GM23338 (cell line): Measurements from ENCODE around the gene CD34. TPM values are rescaled to one million over a fixed set of nuclear protein-coding genes. Genes with fewer than 3 reads are reported as not detected.

Experiments used
- ATAC-seq: fragments of 200-7000 bp; cut with Tn5 transposase; 3 replicates; pipeline ENCODE4 v1.9.1; 2020
- DNase-seq: peaks from one replicate; pipeline ENCODE4 v3.0.0-alpha.2; 2015; ENCODE audit warnings: low spot score
- H2AFZ ChIP-seq: fragments of 200-600 bp; sonication (generic); 2 replicates; pipeline ENCODE4 v1.8.0; 2016; ENCODE audit warnings: antibody characterized with exemption, mild to moderate bottlenecking, moderate library complexity
- H3F3A ChIP-seq: fragments of 200-600 bp; sonication (generic); replicated peaks from 2 replicates; pipeline ENCODE4 v1.8.0; 2017; ENCODE audit warnings: antibody characterized with exemption, mixed run types, low read depth
- H3K27ac ChIP-seq: fragments of 200-600 bp; sonication (generic); 2 replicates; pipeline ENCODE4 v1.6.1; 2016; ENCODE audit warnings: low read depth
- H3K27me3 ChIP-seq: fragments of 200-600 bp; sonication (generic); 2 replicates; pipeline ENCODE4 v1.8.0; 2016; ENCODE audit warnings: mild to moderate bottlenecking, mixed run types, moderate library complexity; ENCODE audit not compliant: insufficient read depth
- H3K36me3 ChIP-seq: fragments of 200-600 bp; sonication (generic); 2 replicates; pipeline ENCODE4 v1.8.0; 2016; ENCODE audit warnings: mild to moderate bottlenecking; ENCODE audit not compliant: insufficient read depth
- H3K4me1 ChIP-seq: fragments of 200-600 bp; sonication (generic); 2 replicates; pipeline ENCODE4 v1.8.0; 2016; ENCODE audit warnings: mild to moderate bottlenecking, moderate library complexity; ENCODE audit not compliant: insufficient read depth
- H3K4me2 ChIP-seq: fragments of 200-600 bp; sonication (generic); 2 replicates; pipeline ENCODE4 v1.7.1; 2017; ENCODE audit warnings: mixed run types
- H3K4me3 ChIP-seq: fragments of 200-600 bp; sonication (generic); 2 replicates; pipeline ENCODE4 v1.6.1; 2016; ENCODE audit warnings: mixed run types
- H3K79me2 ChIP-seq: fragments of 200-600 bp; sonication (generic); replicated peaks from 2 replicates; pipeline ENCODE4 v1.8.0; 2017; ENCODE audit warnings: mild to moderate bottlenecking; ENCODE audit not compliant: insufficient read depth
- H3K9me2 ChIP-seq: fragments of 200-600 bp; sonication (generic); 2 replicates; pipeline ENCODE4 v1.8.0; 2017; ENCODE audit not compliant: insufficient read depth
- H4K20me1 ChIP-seq: fragments of 200-600 bp; sonication (generic); replicated peaks from 2 replicates; pipeline ENCODE4 v1.8.0; 2017; ENCODE audit warnings: mild to moderate bottlenecking; ENCODE audit not compliant: insufficient read depth
- H3K27ac Mint-ChIP-seq: 2 replicates; pipeline ENCODE4 v1.8.0; 2020; ENCODE audit warnings: inconsistent platforms, mild to moderate bottlenecking, moderate library complexity, mixed read lengths
- H3K27me3 Mint-ChIP-seq: 3 replicates; pipeline ENCODE4 v1.8.0; 2022; ENCODE audit warnings: low read depth, mild to moderate bottlenecking, moderate library complexity, mixed read lengths, inconsistent platforms; ENCODE audit not compliant: insufficient read depth, poor library complexity
- H3K36me3 Mint-ChIP-seq: 3 replicates; pipeline ENCODE4 v1.8.0; 2021; ENCODE audit warnings: low read depth, mild to moderate bottlenecking, inconsistent platforms, moderate library complexity, mixed read lengths
- H3K4me1 Mint-ChIP-seq: 3 replicates; pipeline ENCODE4 v1.8.0; 2020; ENCODE audit warnings: mild to moderate bottlenecking, inconsistent platforms, mixed read lengths
- H3K4me3 Mint-ChIP-seq: 3 replicates; pipeline ENCODE4 v1.8.0; 2021; ENCODE audit warnings: moderate library complexity, mild to moderate bottlenecking, inconsistent platforms, mixed read lengths
- H3K9me3 Mint-ChIP-seq: 3 replicates; pipeline ENCODE4 v1.8.0; 2020; ENCODE audit warnings: moderate library complexity, mild to moderate bottlenecking, inconsistent platforms, mixed read lengths
- CREB1 ChIP-seq: fragments of 250-450 bp; sonication (Bioruptor Pico); IDR thresholded peaks from 2 replicates; pipeline ENCODE4 v1.5.0; 2020; ENCODE audit warnings: low read depth, mild to moderate bottlenecking, moderate library complexity
- CTCF ChIP-seq, 2 experiments: fragments of 200-600 bp in 1 of 2; sonication (generic) in 1 of 2; conservative IDR thresholded peaks; 2 replicates each; pipeline versions ENCODE4 v1.5.1 to v1.6.1; 2016 to 2017; ENCODE audit warnings: antibody characterized with exemption in 2 of 2, low read depth in 2 of 2, mild to moderate bottlenecking in 2 of 2, moderate library complexity in 1 of 2
- EZH2 ChIP-seq: fragments of 200-600 bp; sonication (generic); IDR thresholded peaks from one replicate; pipeline ENCODE4 v1.8.0; 2017; ENCODE audit warnings: antibody characterized with exemption, mild to moderate bottlenecking, low read depth; ENCODE audit not compliant: unreplicated experiment
- EZH2phosphoT487 ChIP-seq: fragments of 200-600 bp; sonication (generic); IDR thresholded peaks from one replicate; pipeline ENCODE4 v1.8.1; 2018; ENCODE audit warnings: antibody characterized with exemption; ENCODE audit not compliant: unreplicated experiment
- JUNB ChIP-seq: IDR thresholded peaks from one replicate; pipeline ENCODE4 v1.6.1; 2016; ENCODE audit warnings: antibody characterized with exemption; ENCODE audit not compliant: unreplicated experiment
- NANOG ChIP-seq: IDR thresholded peaks from 2 replicates; pipeline ENCODE4 v1.6.1; 2016; ENCODE audit warnings: antibody characterized with exemption, borderline replicate concordance
- POLR2AphosphoS5 ChIP-seq: IDR thresholded peaks from 2 replicates; pipeline ENCODE4 v1.6.1; 2016; ENCODE audit warnings: antibody characterized with exemption, low read depth
- REST ChIP-seq: IDR thresholded peaks from one replicate; pipeline ENCODE4 v1.6.1; 2018; ENCODE audit warnings: antibody characterized with exemption; ENCODE audit not compliant: unreplicated experiment
- STAT1 ChIP-seq: IDR thresholded peaks from one replicate; pipeline ENCODE4 v1.6.1; 2016; ENCODE audit warnings: antibody characterized with exemption; ENCODE audit not compliant: unreplicated experiment
- ZNF114 ChIP-seq: fragments of 250-450 bp; sonication (Bioruptor Pico); IDR thresholded peaks from 2 replicates; pipeline ENCODE4 v1.5.0; 2020; ENCODE audit warnings: mild to moderate bottlenecking, moderate library complexity
- ZNF331 ChIP-seq: fragments of 250-450 bp; sonication (Bioruptor Pico); IDR thresholded peaks from 2 replicates; pipeline ENCODE4 v1.5.0; 2020; ENCODE audit warnings: low read depth, mild to moderate bottlenecking, moderate library complexity
- polyA plus RNA-seq: library from polyadenylated mRNA; unstranded; fragments of >200 nt; fragmentation: Nextera tagmentation; extraction: Ambion mirVana; gene quantifications from 2 replicates; pipeline ENCODE4 v1.2.1, GENCODE V29; 2016
- total RNA-seq: library from RNA; depleted of rRNA; stranded (reverse); fragments of >200 nt; shearing (Covaris generic); gene quantifications from 2 replicates; pipeline ENCODE4 v1.2.3, GENCODE V29; 2014

CD34 gene
- total and polyA plus RNA-seq, 2 experiments from 2014 or later = 0.07 to 0.18 TPM

GRCh38 chr1:207902566-207902965, 8.4 kb downstream of the CD34 start:
- Mint-ChIP-seq H3K4me1 (peaks cover 8% of the 10 kb centered on the region; the same call in 2 of the 3 replicates), H3K36me3 (no peaks in the 10 kb centered on the region), H3K27me3 (no peaks in the 10 kb centered on the region), H3K4me3 (no peak overlapping the region), H3K27ac (no peak overlapping the region), H3K9me3 (no peaks in the 10 kb centered on the region; the same call in 2 of the 3 replicates)
- H3K36me3 ChIP-seq = no peaks in the 10 kb centered on the region
- no peaks in the 10 kb centered on the region for H3K27me3 ChIP-seq
- no peak overlapping the region for H3K4me2 ChIP-seq
- ATAC-seq (peak; percentile 42; the same call in 1 of the 3 replicates), DNase-seq (no peak)
- no peak for TF ChIP-seq REST
- TF ChIP-seq CTCF (conservative IDR thresholded peaks at IDR 0.05; ENCODE audit: low read depth in 2 of 2) = no peak
- H3K4me1 ChIP-seq = no peaks in the 10 kb centered on the region; the same call in 1 of the 2 replicates
- no peak overlapping the region for H3K27ac ChIP-seq
- no peaks in the 10 kb centered on the region for H4K20me1 ChIP-seq
- no peaks in the 10 kb centered on the region for H3K79me2 ChIP-seq
- no peak overlapping the region for H3K4me3 ChIP-seq
- no peaks in the 10 kb centered on the region for H3F3A ChIP-seq
- H2AFZ ChIP-seq = peak overlapping the region; percentile 32; the same call in 1 of the 2 replicates
- H3K9me2 ChIP-seq = no peaks in the 10 kb centered on the region

- H4K20me1 ChIP-seq = no peaks in the 10 kb centered on the region
- H3K4me3 ChIP-seq = no peak overlapping the region
- no peaks in the 10 kb centered on the region for H3K27me3 ChIP-seq
- Mint-ChIP-seq H3K9me3 (no peaks in the 10 kb centered on the region; the same call in 2 of the 3 replicates), H3K4me1 (peaks cover 8% of the 10 kb centered on the region; the same call in 2 of the 3 replicates), H3K27ac (no peak overlapping the region), H3K27me3 (no peaks in the 10 kb centered on the region), H3K36me3 (no peaks in the 10 kb centered on the region), H3K4me3 (no peak overlapping the region)
- H3F3A ChIP-seq = no peaks in the 10 kb centered on the region
- ATAC-seq (no peak), DNase-seq (no peak)
- H3K27ac ChIP-seq = no peak overlapping the region
- H3K4me2 ChIP-seq = no peak overlapping the region
- H3K36me3 ChIP-seq = no peaks in the 10 kb centered on the region
- H3K9me2 ChIP-seq = no peaks in the 10 kb centered on the region
- H3K79me2 ChIP-seq = no peaks in the 10 kb centered on the region
- H2AFZ ChIP-seq = no peak overlapping the region
- no peaks in the 10 kb centered on the region; the same call in 1 of the 2 replicates for H3K4me1 ChIP-seq
- no peak for TF ChIP-seq ZNF331
- no peak for TF ChIP-seq NANOG
- TF ChIP-seq POLR2AphosphoS5 = no peak
- TF ChIP-seq EZH2phosphoT487 = no peak
- no peak for TF ChIP-seq CREB1
- TF ChIP-seq STAT1 = no peak
- TF ChIP-seq JUNB = no peak
- TF ChIP-seq REST = no peak
- no peak for TF ChIP-seq EZH2
- no peak for TF ChIP-seq ZNF114 (CRISPR knock-in tag)
- no peak for TF ChIP-seq CTCF (conservative IDR thresholded peaks at IDR 0.05; ENCODE audit: low read depth in 2 of 2)
Measured at GRCh38 chr1:207901041-207901653, 9.8 kb downstream of the CD34 start.
